ENCODE measurements around the gene TAF1A. TPM values are rescaled to one million over a fixed set of nuclear protein-coding genes. Genes with fewer than 3 reads are reported as not detected.

Gene TAF1A
- total RNA-seq, 1 donor from 2014 or later, result 32.8 TPM

GRCh38 chr1:222600281-222600680 is 10.5 kb upstream of the TAF1A start:
- H3K9ac ChIP-seq, result no peak overlapping the region
- no peaks in the 10 kb centered on the region for H3K79me2 ChIP-seq (ENCODE audit: low read depth)
- no peak overlapping the region for H2AFZ ChIP-seq (replicated peaks)
- no peak overlapping the region for H3K4me3 ChIP-seq
- no peak overlapping the region for H3K4me2 ChIP-seq
- no peaks in the 10 kb centered on the region for H3K27me3 Mint-ChIP-seq (ENCODE audit: insufficient read depth, low read depth)
- no peak for DNase-seq (ENCODE audit: low spot score)
- no peaks in the 10 kb centered on the region for H3K36me3 Mint-ChIP-seq
- H3K27ac Mint-ChIP-seq, result no peak overlapping the region
- peaks cover 16% of the 10 kb centered on the region for H3K27me3 ChIP-seq
- H3K9me3 Mint-ChIP-seq, result no peaks in the 10 kb centered on the region
- no peaks in the 10 kb centered on the region for H3K4me1 ChIP-seq
- H3K4me1 Mint-ChIP-seq, result no peaks in the 10 kb centered on the region
- no peak overlapping the region for H3K4me3 Mint-ChIP-seq
- no peaks in the 10 kb centered on the region for H3K36me3 ChIP-seq
- H3K9me3 ChIP-seq (ENCODE audit: low read depth), result no peaks in the 10 kb centered on the region
- TF ChIP-seq CTCF (IDR thresholded peaks at IDR 0.05) (no peak), EZH2phosphoT487 (IDR thresholded peaks at IDR 0.05) (no peak), EZH2 (IDR thresholded peaks at IDR 0.05) (no peak)
- H4K20me1 ChIP-seq (ENCODE audit: low read depth), result no peaks in the 10 kb centered on the region
- H3K27ac ChIP-seq, result no peak overlapping the region
- H3F3A ChIP-seq (ENCODE audit: low read depth), result no peaks in the 10 kb centered on the region

- Histone ChIP-seq H3K79me2 (ENCODE audit: low read depth) (no peaks in the 10 kb centered on the region), H3K4me1 (no peaks in the 10 kb centered on the region), H2AFZ (replicated peaks) (no peak overlapping the region), H4K20me1 (ENCODE audit: low read depth) (no peaks in the 10 kb centered on the region), H3K4me3 (no peak overlapping the region), H3F3A (ENCODE audit: low read depth) (no peaks in the 10 kb centered on the region), H3K4me2 (no peak overlapping the region), H3K27ac (no peak overlapping the region), H3K9me3 (ENCODE audit: low read depth) (no peaks in the 10 kb centered on the region), H3K9ac (no peak overlapping the region), H3K27me3 (peaks cover 16% of the 10 kb centered on the region), H3K36me3 (no peaks in the 10 kb centered on the region)
- Mint-ChIP-seq H3K36me3 (no peaks in the 10 kb centered on the region), H3K9me3 (no peaks in the 10 kb centered on the region), H3K27ac (no peak overlapping the region), H3K4me1 (no peaks in the 10 kb centered on the region), H3K4me3 (no peak overlapping the region), H3K27me3 (ENCODE audit: insufficient read depth, low read depth) (no peaks in the 10 kb centered on the region)
- no peak for TF ChIP-seq EZH2 (IDR thresholded peaks at IDR 0.05)
- no peak for TF ChIP-seq EZH2phosphoT487 (IDR thresholded peaks at IDR 0.05)
- no peak for TF ChIP-seq CTCF (IDR thresholded peaks at IDR 0.05)
- DNase-seq (ENCODE audit: low spot score), result no peak
These were observed 7.0 kb upstream of the TAF1A start for GRCh38 chr1:222596696-222597095.

- H3K4me1 Mint-ChIP-seq, result peaks cover 11% of the 10 kb centered on the region
- Histone ChIP-seq H3F3A (ENCODE audit: low read depth) (no peaks in the 10 kb centered on the region), H2AFZ (replicated peaks) (no peak overlapping the region)
These were observed 5.1 kb upstream of the TAF1A start for GRCh38 chr1:222594789-222595188.

More at GRCh38 chr1:222594789-222595188, 5.1 kb upstream of the TAF1A start:
- H3K4me3 Mint-ChIP-seq, result no peak overlapping the region
- Histone ChIP-seq H3K4me3 (no peak overlapping the region), H3K9me3 (ENCODE audit: low read depth) (no peaks in the 10 kb centered on the region), H3K4me2 (no peak overlapping the region), H4K20me1 (ENCODE audit: low read depth) (no peaks in the 10 kb centered on the region), H3K27me3 (peaks cover 20% of the 10 kb centered on the region), H3K79me2 (ENCODE audit: low read depth) (no peaks in the 10 kb centered on the region), H3K27ac (no peak overlapping the region), H3K4me1 (peaks cover 3% of the 10 kb centered on the region), H3K9ac (no peak overlapping the region), H3K36me3 (no peaks in the 10 kb centered on the region)
- no peak overlapping the region for H3K27ac Mint-ChIP-seq
- H3K9me3 Mint-ChIP-seq, result no peaks in the 10 kb centered on the region
- no peak for DNase-seq (ENCODE audit: low spot score)
- H3K27me3 Mint-ChIP-seq (ENCODE audit: insufficient read depth, low read depth), result no peaks in the 10 kb centered on the region
- TF ChIP-seq EZH2phosphoT487 (IDR thresholded peaks at IDR 0.05) (no peak), EZH2 (IDR thresholded peaks at IDR 0.05) (no peak), CTCF (IDR thresholded peaks at IDR 0.05) (no peak)
- H3K36me3 Mint-ChIP-seq, result no peaks in the 10 kb centered on the region

Data from neural progenitor cell (in vitro differentiated cells).